Epithelial cell of esophagus (primary cell): Measurements from ENCODE around the gene PHACTR1.

Source experiments
- DNase-seq: peaks from one replicate; pipeline ENCODE4 v3.0.0; 2010; ENCODE audit warnings: low read depth
- H3K4me3 ChIP-seq: 2 replicates; pipeline ENCODE4 v1.5.1; 2011; ENCODE audit warnings: mild to moderate bottlenecking, low read length, control low read depth
- TF ChIP-seq, protein P1 (sequence below): IDR thresholded peaks from 2 replicates; pipeline ENCODE4 v1.5.1; 2011; ENCODE audit warnings: low read depth, mild to moderate bottlenecking, low read length, control low read depth, inconsistent platforms; ENCODE audit not compliant: insufficient read depth; ENCODE audit errors: missing control alignments

Gene PHACTR1

DNA sequence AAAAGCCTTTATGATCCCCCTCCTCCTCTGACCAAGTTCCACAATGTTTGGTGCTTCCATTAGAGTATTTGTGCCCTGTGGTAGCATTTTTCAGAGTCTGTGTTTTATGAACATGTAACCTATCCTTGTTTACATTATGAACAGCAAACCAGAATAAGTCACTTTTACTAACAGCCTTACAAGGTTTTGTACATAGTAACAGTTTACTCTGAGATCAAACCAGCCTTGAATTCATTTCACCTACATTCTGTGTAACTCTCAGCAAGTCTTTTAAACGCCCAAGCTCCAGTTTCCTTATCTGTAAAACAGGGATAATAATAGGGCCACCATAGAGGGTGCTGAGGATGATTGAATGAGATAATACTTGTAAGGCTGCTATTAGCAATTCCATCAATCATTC lies 175.0 kb downstream of the PHACTR1 start:
- no peak for DNase-seq
- TF ChIP-seq, protein P1, sequence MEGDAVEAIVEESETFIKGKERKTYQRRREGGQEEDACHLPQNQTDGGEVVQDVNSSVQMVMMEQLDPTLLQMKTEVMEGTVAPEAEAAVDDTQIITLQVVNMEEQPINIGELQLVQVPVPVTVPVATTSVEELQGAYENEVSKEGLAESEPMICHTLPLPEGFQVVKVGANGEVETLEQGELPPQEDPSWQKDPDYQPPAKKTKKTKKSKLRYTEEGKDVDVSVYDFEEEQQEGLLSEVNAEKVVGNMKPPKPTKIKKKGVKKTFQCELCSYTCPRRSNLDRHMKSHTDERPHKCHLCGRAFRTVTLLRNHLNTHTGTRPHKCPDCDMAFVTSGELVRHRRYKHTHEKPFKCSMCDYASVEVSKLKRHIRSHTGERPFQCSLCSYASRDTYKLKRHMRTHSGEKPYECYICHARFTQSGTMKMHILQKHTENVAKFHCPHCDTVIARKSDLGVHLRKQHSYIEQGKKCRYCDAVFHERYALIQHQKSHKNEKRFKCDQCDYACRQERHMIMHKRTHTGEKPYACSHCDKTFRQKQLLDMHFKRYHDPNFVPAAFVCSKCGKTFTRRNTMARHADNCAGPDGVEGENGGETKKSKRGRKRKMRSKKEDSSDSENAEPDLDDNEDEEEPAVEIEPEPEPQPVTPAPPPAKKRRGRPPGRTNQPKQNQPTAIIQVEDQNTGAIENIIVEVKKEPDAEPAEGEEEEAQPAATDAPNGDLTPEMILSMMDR: no peak
- no peak overlapping the region for H3K4me3 ChIP-seq

GRCh38 chr6:12892151-12892550 lies 175.6 kb downstream of the PHACTR1 start:
- no peak overlapping the region for H3K4me3 ChIP-seq
- DNase-seq: no peak
- TF ChIP-seq, protein P1: no peak

- DNase-seq: no peak
- no peak overlapping the region for H3K4me3 ChIP-seq
- TF ChIP-seq, protein P1: no peak
Observed at GRCh38 chr6:12893036-12893435, 176.5 kb downstream of the PHACTR1 start.

GRCh38 chr6:12895721-12896120 lies 179.2 kb downstream of the PHACTR1 start:
- no peak overlapping the region for H3K4me3 ChIP-seq
- no peak for DNase-seq
- TF ChIP-seq, protein P1: no peak

- no peak for DNase-seq
- TF ChIP-seq, protein P1: no peak
- H3K4me3 ChIP-seq: no peak overlapping the region
Observed at GRCh38 chr6:12896208-12896733, 179.7 kb downstream of the PHACTR1 start.

- TF ChIP-seq, protein P1: no peak
- no peak overlapping the region for H3K4me3 ChIP-seq
- no peak for DNase-seq
Observed at GRCh38 chr6:12898603-12899002, 182.0 kb downstream of the PHACTR1 start.
